Fibroblast of skin of left biceps (primary cell): Measurements from ENCODE around the gene OR2T29.
"Not testable (repeated sequence)": the region's sequence is repeated elsewhere in the genome, so short reads cannot be mapped to it uniquely, and the experiment has no call there.

ENCODE experiments used
- DNase-seq, 2 experiments: peaks; one replicate each; pipeline ENCODE4 v3.0.0-alpha.2; 2013; ENCODE audit warnings: low read depth in 2 of 2

OR2T29 gene, protein sequence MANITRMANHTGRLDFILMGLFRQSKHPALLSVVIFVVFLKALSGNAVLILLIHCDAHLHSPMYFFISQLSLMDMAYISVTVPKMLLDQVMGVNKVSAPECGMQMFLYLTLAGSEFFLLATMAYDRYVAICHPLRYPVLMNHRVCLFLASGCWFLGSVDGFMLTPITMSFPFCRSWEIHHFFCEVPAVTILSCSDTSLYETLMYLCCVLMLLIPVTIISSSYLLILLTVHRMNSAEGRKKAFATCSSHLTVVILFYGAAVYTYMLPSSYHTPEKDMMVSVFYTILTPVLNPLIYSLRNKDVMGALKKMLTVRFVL

DNA sequence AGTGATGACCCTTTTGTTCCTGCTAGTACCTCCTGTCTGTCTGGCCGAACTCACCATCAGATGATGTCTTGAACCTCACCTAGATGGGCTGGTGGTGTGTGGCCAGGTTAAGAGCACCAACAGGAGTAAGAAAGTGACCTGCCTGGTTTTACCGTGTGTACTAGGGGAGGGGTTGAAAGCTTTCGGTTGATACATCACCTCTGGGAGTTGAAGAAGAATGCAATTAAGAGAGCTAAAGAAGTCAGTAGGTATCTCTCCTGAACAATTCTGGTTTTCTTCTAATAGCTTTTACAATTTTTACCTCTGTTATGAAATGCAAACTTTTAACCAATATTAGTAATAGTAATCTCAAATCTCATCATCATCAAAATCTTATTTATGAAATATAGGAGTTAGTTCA is at the start of gene OR2T29:
Gene OR2T29 (minus strand): TSS at position 101 of the 400 bp plus-strand sequence. CDS start 3,281 bp downstream, outside the sequence.
- DNase-seq: not testable (repeated sequence)

GRCh38 chr1:248611883-248612414 is 49.4 kb upstream of the OR2T29 start:
- no peak for DNase-seq

DNA sequence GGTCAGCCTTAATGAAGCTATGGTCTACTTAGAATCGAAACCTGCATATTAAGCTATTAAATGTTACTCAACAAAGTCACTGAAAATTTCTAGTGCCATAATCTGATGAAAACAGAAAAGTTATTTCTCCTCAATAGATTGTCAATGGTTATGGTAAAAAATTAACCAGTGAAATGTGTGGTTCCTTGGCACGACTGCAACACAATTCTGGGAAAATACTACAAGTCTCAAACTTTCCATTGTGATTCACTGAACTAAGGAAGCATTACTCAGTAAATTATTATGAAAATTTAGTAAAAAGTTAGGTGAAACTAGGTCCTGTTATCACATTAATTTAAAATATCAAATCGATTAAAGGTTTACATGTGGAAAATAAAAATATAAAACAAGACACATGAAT is 47.7 kb upstream of the OR2T29 start:
- DNase-seq: no peak

- no peak for DNase-seq
These were observed 36.8 kb upstream of the OR2T29 start for GRCh38 chr1:248599396-248599795.

GRCh38 chr1:248597589-248597988 is 35.0 kb upstream of the OR2T29 start, which contains the start of gene OR2T10:
Gene OR2T10 (minus strand): TSS chr1:248597700. CDS start chr1:248593768, 3,932 bp downstream.
- DNase-seq: no peak

- DNase-seq: no peak
These were observed 34.0 kb upstream of the OR2T29 start for GRCh38 chr1:248596615-248597014.

DNA sequence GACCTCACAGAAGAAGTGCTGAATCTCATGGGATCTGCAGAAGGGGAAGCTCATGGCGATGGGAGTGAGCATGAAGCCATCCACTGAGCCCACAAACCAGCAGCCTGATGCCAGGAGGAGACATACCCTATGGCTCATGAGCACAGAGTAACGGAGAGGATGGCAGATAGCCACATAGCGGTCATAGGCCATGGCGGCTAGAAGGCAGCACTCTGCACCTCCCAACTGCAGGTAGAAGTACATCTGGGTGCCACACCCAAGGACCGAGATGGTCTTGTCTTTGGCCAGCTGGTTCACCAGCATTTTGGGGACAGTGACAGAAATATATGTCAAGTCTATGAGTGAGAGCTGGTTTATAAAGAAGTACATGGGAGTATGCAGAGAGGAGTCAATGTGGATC is 30.7 kb upstream of the OR2T29 start:
- DNase-seq: no peak

DNA sequence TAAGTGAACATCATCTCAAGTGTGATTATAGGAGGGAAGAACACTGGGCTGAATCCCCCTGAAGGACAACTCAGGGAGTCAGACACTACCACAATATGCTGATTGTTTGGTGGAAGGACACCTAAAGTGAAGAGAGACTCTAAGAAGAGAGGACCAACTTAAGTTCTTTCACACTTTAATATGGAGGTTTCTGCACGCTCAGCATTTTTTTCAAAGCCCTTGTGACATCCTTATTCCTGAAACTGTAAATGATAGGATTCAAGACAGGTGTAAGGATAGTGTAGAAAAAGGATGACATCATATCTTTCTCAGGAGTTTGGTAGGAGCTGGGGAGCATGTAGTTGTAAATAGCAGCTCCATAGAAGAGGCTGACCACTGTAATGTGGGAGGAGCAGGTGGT is 30.1 kb upstream of the OR2T29 start:
- DNase-seq: no peak

DNA sequence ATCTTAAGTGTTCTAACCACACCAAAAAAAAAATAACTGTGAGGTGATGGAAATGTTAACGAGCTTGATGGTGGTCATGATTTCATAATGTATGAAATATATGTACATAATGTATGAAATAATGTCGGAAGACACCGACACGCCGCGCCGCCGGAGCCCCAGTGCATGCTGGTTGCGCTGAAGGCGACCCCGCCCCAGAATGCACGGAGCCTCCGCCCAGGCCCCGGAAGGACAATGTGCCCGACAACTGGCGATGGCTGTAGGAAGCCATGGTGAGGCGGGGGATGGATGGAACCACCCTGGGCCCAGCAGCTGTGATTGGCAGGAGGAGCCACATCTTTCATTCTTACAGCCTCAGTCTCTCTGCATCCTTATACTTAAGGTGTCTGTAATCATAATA is 27.5 kb upstream of the OR2T29 start:
- DNase-seq: no peak

DNA sequence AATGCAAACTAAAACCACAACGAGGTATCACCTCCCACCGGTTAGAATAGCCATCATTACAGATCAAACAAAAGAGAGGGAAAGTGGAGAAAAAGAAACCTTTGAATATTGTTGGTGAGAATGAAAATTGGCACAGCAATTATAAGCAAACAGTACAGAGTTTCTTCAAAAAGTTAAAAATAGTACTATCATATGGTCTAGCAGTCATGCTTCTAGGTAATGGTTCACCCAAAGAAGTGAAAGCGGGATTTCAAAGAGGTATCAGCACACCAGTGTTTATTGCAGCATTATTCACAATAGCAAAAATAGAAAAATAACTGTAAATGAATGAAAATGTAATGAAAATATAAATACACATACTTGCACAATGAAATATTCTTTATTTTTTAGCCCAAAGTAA is 26.8 kb upstream of the OR2T29 start:
- DNase-seq: no peak

GRCh38 chr1:248585266-248585665 is 22.7 kb upstream of the OR2T29 start:
- DNase-seq: no peak

DNA sequence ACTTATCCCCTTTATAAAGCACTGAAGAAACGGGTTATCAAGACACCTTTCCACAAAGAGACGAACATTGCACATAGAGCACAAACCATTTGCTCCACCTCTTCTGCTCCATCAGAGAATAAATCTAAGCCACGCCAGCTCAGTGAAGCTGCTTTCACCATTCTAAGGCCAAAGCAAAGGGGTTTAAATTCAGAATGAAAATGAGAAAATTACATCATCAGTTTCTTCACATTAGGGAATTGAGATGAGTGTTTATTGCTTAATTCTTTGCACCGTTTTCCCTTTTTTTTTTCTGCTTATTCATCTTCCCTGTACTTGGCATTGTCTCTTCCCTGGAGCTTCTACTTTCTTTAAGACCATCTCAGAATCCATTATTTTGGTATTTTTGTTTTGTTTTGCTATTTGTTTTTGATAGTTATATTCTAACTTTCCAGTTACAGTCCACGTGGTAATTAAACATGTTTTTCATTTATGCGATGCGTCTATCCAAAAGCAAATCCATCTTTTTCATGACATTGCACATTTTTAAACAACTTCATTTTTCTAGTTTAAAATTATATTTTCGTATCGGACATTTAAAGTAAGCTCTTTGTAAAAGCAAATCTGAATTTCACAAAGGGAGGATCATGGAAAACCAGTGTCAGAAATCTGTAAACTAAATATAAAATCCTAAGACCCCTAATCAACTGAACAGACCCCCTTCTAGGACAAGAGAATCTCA is 13.8 kb upstream of the OR2T29 start:
- no peak for DNase-seq

- DNase-seq: not testable (repeated sequence)
These were observed 12.1 kb upstream of the OR2T29 start, which contains the start of gene OR2T34 for GRCh38 chr1:248574657-248575056. Gene OR2T34 (minus strand): TSS chr1:248574757. CDS start chr1:248574757, 0 bp downstream.

- not testable (repeated sequence) for DNase-seq
These were observed 11.3 kb upstream of the OR2T29 start for GRCh38 chr1:248573856-248574255.

DNA sequence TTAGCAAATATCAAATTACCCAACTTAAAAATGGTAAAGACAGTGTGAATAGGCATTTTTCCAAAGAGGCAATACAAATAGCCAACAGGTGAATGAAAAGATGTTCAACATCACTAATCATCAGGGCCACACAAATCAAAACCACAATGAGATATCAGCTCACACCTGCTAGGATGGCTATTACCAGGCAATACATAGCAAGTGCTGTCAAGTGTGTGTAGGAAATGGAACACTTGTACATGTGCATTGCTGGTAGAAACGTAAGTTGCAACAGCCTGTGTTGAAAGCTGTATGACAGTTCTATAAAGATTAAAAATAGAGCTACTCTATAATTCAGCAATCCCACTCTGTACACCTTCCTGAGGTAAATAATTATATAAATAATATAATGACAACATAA is 9.5 kb upstream of the OR2T29 start:
- DNase-seq: not testable (repeated sequence)

DNA sequence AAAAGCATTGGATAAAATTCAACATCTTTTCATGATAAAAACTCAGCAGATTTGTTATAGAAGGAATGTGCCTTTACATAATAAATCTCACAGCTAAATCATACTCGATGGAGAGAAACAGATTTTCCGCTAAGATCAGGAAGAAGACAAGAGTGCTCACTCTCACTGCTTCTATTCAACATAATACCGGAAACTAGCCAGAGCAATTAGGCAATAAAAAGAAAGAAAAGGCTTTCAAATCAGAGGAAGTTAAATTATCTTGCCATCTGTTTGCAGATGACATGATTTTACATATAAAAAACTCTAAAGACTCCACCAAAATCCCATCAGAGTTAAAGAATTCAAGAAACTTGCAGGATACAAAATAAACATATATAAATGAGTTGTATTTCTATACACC is 8.2 kb upstream of the OR2T29 start:
- not testable (repeated sequence) for DNase-seq

DNA sequence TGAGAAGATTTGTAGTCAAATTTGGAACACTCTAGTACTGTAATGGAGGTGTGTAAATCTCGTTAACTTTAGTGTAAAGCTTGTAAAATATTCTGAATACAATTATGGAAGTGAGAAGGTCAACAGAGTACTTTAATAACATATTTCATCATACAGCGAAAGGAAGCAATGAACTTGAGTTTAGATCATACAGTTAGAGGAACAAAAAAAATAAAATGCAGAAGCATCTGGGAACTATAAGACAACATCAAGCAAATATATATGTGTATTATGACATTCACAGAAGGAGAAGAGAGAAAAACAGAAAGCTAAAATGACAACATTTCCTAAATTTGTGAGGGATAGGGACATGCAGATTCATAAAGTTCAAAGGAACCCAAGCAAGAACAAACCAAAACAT is 6.5 kb upstream of the OR2T29 start:
- not testable (repeated sequence) for DNase-seq

GRCh38 chr1:248565530-248566373 is 3.2 kb upstream of the OR2T29 start:
- DNase-seq: not testable (repeated sequence)

DNA sequence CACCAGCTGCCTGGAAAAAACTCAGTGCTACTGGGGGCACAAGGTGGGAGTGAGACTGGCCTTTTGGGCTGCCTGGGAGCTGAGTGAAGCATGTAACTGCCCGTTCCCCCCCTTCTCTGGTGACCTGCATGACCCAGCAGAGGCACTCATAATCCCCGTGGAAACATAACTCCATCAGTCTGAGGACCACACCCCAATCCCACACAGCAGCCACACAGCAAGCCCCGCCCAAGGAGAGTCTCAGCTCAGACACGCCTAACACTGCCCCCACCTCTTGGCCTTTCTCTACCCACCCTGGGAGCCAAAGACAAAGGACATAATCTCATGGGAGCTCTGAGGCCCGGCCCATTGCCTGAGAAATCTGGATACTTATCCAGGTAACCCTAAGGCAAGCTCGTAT is 11.5 kb downstream of the OR2T29 start:
- not testable (repeated sequence) for DNase-seq

DNA sequence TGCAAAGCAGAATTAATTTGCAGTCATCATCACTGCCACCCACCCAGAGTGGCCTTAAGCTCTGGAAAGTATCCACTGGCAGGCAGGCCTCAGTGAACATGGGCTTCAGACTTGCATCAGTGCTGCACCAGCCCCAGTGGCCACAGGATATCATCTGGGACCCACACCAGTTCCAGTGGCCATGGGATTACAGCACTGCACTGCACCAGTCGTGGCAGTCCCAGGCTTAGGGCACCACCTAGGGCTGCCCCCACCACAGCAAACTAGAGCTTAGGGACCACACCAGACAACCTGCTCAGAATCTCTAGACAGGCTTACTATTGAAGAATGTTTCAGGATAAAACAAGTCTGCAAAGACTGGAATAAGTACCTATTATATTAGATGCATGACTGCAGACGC is 15.2 kb downstream of the OR2T29 start:
- DNase-seq: not testable (repeated sequence)

- DNase-seq: not testable (repeated sequence)
These were observed 25.1 kb downstream of the OR2T29 start for GRCh38 chr1:248537449-248537848.

GRCh38 chr1:248521856-248522255 is 40.7 kb downstream of the OR2T29 start:
- no peak for DNase-seq
